HG03442 (cell line): ENCODE data around the gene SELENOM.
"Not testable (repeated sequence)": the region's sequence is repeated elsewhere in the genome, so short reads cannot be mapped to it uniquely, and the experiment has no call there.

Source experiments
- ATAC-seq: cut with Tn5 transposase; IDR thresholded peaks from one replicate; pipeline ENCODE4 v1.9.1; 2021; ENCODE audit warnings: mild to moderate bottlenecking, moderate library complexity; ENCODE audit not compliant: unreplicated experiment

SELENOM gene

DNA sequence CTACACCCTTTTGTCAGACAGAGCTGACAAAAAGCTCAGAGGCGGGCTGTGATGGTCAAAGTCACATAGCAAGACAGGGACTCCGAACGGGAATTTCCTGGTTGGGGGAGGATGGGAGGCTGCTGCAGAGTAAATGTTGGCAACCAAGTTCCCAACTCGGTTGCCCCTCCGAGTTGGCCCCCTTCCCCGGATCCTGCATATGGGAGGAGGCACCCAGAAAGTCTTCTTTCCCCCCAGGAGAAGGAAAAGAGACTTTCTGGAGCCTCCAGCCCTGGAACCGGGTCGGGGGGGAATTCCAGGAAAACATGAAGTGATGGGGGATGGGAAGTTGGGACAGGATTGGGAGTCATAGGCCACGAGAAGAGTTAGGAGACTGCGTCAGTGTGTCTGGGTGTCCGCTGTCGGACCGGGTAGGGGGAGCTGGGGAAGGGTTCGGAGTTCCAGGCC is 614 bp downstream of the SELENOM start:
- no peak for ATAC-seq

DNA sequence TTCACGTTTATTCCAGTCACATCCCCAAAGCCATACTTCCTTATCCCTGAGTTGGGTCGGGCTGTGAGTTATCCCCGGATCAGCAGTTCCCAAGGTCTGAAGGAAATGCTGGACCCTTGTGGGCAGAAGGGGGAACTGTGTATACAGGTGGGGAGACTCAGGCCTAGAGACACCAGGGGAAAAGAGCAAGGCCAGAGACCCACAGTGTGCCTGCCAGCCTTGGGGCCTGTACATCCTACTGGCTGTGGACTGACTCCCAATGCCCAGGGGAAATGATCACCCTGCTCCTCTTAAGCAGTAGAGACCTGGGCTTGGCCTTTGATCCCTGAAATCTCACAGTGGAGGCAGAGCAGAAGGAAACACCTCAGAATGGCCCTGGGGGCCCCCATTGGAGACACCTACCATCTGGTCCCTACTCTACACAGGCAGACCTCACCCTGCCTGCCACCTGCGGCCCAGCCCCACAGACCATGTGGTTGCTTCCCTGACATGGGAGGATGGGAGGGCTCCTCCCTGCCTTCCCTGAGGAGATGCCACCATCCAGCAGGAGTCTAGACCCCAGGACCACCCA is 1.3 kb downstream of the SELENOM start:
- ATAC-seq: no peak

DNA sequence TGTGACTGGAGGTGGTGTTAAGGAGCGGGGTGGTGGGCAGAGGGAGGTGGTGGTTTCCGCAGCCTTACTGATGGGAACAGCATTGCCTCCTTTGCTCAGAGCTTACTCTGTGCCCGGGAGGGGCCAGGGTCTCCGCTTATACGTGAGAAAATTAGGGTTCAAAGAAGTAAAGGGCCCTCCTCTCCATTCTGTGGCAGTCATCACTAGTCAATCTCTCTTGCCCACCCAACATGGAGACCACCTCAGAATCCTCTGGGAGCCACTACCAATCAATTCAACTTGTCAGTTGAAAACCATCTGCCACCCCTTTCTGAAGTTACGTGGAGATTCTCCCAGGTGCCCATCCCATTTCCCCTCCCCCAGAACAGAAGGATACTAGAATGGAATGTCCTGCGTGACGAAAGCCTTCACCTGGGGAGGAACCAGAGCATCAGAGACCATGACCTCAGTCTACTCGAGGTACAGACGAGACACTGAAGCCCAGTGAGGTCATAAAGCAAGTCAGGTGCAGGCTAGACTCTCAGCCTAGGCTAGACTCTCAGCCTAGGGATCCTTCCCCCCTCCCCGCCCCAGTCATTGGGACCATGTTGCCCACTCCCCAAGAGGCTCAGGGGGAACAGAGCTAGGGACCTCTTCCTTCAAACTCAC is 2.0 kb downstream of the SELENOM start:
- ATAC-seq: no peak

DNA sequence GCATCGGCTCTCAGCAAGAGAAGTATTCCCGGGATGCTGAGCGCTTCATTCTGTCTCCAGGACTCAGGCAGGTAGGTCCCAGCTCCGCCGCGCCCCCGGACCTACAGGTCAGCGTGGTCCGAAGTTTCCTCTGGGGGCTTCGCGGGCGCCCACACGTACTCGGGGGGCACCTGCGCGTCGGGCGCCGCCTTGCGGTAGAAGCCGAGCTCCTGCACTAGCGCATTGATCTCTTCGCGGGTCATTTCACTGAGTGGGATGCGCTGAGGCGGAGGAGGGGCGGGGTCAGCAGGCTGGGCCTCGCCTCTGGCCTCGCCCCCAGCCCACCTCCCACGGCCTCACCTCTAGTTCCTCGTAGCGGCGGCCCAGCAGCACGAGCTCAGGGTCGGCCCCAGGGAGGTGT is 2.5 kb downstream of the SELENOM start:
- ATAC-seq: no peak

DNA sequence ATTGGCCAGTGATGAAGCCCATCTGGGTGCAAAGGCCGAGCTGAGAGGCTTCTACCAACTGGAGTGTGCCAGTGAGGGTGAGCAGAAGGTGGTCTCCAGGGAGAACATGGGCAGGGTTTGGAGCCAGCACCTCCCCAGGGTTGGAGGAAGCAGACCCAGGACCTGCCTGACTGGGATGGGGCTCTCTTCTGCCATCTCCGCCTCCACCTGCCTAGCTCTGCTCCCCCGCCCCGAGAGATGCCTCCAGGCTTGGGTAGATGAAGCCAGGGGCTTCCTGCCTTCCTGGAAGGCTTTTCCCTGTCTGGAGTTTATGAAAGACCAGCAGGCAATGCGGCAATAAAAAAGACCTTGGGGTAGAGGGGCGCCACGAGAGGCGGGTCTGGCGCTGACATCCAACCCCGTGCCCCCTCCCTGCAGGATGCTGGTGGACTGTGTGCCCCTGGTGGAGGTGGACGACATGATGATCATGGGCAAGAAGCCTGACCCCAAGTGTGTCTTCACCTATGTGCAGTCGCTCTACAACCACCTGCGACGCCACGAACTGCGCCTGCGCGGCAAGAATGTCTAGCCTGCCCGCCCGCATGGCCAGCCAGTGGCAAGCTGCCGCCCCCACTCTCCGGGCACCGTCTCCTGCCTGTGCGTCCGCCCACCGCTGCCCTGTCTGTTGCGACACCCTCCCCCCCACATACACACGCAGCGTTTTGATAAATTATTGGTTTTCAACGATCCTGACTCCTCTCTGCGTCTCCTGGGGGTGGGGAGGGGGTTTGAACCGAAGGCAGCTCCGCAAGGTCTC is 3.3 kb downstream of the SELENOM start:
- no peak for ATAC-seq

DNA sequence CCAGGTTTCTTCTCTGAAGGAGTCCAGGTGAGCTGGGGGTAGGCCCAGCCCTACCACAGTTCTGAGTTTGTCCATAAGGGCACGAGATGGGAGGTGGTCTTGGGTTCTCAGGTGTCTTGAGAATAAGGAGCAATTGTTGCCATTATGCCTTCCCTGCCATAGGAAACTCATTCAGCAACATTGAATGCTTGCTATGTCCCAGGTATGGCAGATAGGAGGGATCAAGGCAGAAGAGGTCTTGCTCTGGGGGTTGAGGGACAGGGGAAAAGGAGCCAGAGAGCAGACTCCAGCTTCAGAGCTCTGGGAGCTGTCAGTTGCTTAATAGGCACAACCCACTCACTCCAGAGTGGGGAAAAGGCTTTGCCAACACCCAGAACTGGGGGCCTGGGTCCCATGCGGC is 4.3 kb downstream of the SELENOM start:
- no peak for ATAC-seq

DNA sequence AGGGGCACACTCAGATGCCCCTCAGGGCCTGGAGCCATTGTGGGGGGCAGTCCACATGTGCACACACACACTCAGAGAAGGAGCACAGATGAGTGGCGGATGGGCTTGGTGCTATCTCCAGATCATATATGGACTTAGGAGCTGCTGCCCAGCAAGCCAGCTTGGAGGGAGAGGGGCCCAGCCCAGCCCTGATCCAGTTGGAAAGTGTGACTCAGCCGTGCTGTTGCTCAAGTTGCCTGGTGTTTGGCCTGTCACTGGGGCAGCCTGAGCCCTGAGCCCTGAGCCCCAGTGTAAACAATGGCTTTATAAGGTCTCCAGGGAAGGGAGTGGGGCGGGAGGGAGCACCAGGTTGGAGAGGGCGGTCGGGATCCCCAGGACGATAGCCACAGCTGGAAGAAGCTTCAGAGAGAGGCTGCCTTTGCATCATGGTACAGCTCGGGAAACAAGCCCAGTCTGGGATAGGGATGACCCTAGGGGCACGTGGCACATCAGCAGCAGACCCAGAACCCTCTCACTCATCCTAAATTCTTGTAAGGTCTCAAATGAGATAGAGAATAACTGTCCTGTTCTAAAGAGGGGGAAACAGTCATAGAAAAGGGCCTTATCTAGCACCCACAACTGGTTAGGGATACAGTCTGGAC is 4.8 kb downstream of the SELENOM start:
- ATAC-seq: no peak

DNA sequence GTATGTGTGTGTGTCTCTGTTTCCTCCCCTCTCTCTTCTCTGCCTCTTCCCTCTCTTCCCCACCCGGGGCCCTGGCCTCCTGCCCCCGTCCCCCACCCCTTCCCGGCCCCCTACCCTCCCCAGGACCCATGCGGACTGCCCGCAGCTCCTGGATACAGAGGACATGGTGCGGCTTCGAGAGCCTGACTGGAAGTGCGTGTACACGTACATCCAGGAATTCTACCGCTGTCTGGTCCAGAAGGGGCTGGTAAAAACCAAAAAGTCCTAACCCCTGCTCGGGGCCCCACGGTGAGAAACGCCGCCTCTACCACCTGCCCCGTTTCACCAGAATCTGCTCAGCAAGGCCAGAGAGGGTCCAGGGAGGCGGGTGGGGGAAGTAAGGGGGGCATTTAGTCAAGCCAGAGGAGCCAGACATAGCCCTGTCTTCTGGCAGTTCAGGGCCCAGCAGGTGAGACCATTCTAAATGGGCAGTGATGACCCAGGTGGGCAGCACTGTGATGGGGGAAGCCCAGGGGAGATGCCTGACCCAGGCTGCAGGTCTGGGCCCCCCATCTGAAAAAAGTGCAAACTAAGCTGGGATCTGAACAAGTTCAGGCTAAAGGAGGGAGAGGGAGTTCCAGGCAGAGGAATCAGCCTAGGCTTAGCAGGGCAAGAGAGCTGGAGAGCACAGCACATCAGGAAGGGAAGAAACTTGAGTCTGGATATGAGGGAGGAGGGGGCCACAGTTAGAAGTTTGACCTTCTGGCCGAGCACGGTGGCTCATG is 6.4 kb downstream of the SELENOM start:
- ATAC-seq: no peak

DNA sequence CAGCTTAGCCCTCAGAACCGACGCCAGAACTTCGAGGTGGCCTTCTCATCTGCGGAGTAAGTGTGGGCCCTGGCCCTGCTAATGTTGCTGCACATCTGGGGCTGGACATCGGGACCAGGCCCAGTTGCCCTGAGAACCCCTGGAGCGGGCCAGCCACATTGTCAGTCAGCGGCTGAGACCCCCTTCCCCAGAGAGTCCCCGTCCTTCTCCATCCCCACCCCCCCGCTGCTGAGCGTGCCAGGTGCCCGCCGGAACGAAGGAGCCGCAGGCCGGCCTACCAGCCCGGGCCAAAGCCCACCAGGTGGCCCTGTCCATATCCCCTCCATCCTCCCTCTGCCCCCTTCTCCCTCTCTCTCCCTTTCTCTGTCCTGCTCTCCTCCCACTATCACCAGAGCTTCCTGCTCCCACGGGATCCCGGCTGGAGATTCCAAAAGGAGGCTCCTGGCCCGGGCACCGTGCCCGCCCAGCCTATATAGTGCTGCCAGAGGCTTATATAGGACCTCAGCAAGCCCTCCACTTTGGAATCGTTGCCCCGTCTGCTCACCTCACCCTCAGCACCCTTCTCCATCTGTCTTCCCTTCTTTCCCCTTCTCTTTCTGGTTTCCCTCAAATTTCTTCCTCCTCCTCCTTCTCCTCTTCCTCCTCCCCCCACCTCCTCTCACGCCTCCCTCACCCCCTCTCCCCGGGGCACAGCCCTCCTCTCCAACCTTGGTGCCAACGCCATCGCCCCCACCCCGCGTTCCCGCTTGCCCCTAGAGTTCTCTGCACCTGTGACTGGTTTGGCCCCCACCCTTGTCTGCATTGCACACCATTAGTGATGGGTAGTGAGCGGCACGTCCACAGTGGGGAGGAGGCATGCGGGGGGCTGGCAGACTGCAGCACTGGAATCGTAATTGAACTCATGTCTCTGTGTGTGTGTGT is 7.3 kb downstream of the SELENOM start:
- no peak for ATAC-seq

DNA sequence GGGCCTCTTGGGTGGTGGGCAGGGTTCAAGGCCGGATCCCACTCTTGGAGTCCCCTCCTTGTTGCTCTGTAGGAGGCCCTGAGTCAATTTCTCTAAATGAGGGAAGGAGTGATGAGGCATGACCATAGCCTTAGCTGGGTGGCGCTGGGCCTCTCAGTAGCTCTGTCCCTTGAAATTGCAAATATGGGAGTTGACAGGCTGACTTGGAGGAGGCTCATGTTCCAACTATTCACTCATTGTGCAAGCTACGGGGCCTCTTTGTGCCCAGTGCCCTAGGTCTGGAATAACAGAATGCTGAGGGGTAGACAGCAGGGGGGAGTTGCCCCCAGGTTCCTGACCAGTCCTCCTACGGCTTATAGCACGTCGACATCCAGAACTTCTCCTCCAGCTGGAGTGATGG is 8.0 kb downstream of the SELENOM start:
- no peak for ATAC-seq

DNA sequence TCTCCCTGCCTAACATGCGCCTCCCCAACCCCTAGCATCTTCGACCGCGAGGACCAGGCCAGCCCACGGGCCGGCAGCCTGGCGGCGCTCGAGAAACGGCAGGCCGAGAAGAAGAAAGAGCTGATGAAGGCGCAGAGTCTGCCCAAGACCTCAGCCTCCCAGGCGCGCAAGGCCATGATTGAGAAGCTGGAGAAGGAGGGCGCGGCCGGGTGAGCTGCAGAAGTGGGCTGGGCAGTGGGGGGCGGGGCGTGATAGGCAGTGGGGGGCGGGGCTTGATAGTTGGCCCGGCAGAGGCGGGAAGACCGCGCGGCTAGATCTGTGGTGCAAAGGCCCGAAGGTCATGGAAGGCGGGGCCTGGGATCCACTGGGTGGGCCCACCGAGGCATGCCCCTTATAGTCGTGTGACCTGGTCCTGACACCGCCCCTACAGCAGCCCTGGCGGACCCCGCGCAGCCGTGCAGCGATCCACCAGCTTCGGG is 8.7 kb downstream of the SELENOM start:
- ATAC-seq: no peak

DNA sequence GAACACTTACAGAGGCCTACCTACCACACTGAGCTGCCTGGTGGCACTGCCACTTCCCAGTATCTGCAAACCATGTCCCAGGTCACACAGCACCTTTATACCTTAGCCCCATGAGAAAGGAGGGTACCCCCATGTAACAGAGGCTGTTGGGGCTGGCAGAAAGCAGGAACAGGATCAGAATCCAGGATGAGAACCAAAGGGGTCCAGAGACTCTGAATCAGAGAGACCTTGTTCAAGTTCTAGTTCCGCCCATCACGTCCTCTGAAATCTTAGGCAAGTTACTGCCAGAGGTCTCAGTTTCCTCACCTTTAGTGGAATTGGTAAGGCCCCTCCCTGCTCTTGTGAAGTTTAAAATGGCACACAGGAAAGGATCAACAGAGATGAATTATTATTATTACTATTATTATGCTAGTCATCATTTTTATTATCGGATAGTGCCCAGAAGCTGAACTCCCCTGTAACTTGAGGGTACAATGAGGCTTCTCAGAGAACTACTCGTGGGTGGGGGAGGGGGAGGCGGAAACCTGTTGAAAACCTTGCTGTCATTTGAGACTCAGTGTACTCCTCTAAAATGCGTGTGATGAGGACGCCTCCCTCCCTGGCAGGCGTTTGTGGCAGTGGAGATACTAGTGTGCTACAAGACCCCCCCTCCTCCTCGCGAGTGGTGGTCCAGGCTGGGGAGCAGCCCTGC is 9.3 kb downstream of the SELENOM start:
- ATAC-seq: no peak

DNA sequence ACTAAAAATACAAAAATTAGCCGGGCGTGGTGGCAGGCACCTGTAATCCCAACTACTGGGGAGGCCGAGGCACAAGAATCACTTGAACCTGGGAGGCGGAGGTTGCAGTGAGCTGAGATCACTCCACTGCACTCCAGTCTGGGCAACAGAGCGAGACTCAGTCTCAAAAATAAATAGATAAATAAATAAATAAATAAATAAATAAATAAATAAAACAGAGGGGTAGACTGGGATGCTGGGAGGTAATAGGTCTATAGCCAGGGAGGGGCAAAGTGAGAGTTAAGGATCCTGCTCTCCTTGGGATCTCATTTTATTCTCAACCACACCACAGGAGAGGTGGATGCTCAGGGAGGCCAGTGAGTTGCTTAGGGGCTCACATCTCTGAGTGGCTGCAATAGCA is 9.8 kb downstream of the SELENOM start:
- not testable (repeated sequence) for ATAC-seq

DNA sequence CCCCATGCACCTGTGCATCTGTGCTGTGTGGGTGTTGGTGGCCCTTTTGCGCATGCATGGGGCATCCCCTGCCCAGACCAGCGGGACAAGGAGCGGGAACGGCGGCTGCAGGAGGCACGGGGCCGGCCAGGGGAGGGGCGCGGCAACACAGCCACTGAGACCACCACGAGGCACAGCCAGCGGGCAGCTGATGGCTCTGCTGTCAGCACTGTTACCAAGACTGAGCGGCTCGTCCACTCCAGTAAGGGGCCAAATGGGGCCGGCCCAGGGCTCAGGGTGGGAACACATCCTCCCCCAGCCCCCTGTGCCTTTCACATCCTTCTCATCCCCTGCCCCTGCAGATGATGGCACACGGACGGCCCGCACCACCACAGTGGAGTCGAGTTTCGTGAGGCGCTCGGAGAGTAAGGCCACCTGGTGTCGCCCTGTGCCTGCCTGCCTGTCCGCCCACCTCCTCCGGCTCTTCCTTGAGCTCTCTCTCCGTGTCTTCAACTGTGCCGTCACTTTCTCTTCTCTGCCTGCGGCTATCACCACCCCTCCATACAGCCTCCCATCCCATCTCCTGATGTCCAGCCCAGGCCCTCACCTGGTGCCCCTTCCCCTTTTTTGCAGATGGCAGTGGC is 10.6 kb downstream of the SELENOM start:
- no peak for ATAC-seq

DNA sequence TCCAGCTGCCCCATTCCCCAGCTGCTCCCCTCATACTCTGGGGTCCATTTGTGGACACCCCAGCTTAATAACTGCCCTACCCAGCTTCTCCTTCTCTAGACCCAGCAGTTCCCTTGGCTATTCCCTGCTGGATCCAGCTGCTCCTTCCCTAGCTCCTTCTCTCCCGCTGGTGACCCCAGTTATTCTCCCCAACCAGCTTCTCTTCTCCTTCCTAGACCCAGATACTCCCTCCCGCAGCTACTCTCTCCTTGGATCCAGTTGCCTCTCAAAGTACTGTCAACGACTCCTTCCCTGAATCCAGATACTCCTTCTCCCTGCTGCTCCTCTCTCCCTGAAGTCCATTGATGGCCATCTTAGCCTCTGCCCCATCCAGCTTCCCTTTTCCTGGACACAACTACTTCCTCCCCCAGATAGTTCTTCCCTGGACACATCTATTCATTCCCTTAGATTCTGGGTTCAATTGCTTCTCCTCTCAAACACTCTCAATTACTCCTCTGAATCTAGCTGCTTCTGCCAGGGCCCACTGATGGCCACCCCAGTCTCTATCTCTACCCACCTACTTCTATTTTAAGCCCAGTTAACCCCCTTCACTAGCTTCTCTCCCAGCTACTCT is 11.6 kb downstream of the SELENOM start:
- ATAC-seq: no peak

DNA sequence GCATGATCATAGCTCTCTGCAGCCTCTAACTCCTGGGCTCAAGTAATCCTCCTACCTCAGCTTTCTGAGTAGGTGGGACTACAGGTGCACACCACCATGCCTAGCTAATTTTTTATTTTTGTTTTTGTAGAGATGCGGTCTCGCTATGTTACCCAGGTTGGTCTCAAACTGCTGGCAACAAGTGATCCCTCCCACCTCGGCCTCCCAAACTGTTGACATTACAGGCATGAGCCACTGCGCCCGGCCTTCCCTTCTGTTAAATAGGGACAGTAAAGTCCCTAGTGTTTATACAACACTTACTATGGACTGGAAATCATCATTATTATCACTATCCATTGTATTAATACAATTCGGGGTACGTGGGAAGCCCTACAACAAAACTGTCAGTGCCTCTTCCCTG is 12.6 kb downstream of the SELENOM start:
- ATAC-seq: no peak

DNA sequence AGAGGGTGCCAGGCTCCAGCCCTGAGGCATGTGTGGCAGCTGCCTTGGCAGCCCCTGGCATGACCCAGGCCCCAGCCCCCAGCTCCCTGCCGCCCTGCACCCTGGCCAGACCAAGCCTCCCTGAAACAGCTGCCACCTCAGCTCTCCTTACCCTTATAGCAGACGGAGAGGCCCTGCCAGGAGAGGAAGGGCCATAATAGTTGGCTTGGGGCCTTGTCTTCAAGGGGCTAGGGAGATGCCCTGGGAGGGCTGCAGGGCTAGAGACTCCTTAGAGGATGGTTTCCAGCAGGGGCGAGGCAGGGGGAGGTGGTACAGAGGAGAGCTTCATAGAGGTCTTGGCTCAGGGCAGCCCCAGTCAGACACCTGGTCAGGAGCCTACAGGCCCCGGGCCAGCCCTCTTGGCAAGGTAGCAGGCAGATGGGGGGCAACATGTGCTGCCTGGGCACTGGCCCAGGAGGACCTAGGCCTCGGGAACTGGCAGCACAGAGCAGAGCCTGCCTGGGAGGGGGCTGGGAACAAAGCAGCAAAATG is 13.3 kb downstream of the SELENOM start:
- no peak for ATAC-seq
